Uterus (tissue), 2 donors: Measurements from ENCODE around the gene TMC4.

Experiments used
- POLR2A ChIP-seq, 2 donors: fragments of 450-650 bp; IDR thresholded peaks; one replicate each; pipeline ENCODE4 v1.6.1; 2016; ENCODE audit warnings: antibody characterized with exemption in 2 of 2, mild to moderate bottlenecking in 1 of 2, moderate library complexity in 1 of 2
- TF ChIP-seq, protein P1 (sequence below), 4 experiments: fragments of 200-600 bp in 2 of 4; fragments of 450-650 bp in 2 of 4; sonication (generic) in 2 of 4; IDR thresholded peaks; one replicate each; pipeline ENCODE4 v1.5.1; 2016 to 2019; ENCODE audit warnings: antibody characterized with exemption in 4 of 4, mild to moderate bottlenecking in 2 of 4, moderate library complexity in 1 of 4

DNA sequence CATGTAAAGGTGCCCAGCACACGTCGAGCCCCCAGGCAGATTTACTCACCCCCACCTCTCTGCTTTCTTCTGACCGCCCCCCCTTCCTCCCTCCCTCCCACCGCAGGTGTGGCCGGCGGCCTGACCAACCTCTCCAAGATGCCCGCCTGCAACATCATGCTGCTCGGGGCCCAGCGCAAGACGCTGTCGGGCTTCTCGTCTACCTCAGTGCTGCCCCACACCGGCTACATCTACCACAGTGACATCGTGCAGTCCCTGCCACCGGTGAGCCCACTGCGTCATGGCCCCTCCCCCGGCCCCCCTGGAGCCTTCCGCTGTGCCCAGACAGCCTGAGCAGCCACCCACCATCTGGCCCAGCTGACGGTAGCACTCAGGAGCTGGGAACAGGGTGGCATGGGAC is 48.6 kb downstream of the TMC4 start:
- TF ChIP-seq POLR2A (IDR thresholded peaks at IDR 0.05): no peak
- TF ChIP-seq, protein P1, sequence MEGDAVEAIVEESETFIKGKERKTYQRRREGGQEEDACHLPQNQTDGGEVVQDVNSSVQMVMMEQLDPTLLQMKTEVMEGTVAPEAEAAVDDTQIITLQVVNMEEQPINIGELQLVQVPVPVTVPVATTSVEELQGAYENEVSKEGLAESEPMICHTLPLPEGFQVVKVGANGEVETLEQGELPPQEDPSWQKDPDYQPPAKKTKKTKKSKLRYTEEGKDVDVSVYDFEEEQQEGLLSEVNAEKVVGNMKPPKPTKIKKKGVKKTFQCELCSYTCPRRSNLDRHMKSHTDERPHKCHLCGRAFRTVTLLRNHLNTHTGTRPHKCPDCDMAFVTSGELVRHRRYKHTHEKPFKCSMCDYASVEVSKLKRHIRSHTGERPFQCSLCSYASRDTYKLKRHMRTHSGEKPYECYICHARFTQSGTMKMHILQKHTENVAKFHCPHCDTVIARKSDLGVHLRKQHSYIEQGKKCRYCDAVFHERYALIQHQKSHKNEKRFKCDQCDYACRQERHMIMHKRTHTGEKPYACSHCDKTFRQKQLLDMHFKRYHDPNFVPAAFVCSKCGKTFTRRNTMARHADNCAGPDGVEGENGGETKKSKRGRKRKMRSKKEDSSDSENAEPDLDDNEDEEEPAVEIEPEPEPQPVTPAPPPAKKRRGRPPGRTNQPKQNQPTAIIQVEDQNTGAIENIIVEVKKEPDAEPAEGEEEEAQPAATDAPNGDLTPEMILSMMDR (IDR thresholded peaks at IDR 0.05): no peak
